Stimulated activated CD8-positive, alpha-beta memory T cell treated with anti-CD3 and anti-CD28 coated beads, Interleukin-4, amount 100 ng/mL, for 4 hours (primary cell): ENCODE results near the gene FAM216B.
"Not testable (repeated sequence)": the region's sequence is repeated elsewhere in the genome, so short reads cannot be mapped to it uniquely, and the experiment has no call there.

Experiments used
- DNase-seq, 2 donors: peaks; one replicate each; pipeline ENCODE4 v3.0.0-alpha.2; 2020; ENCODE audit warnings: low read depth in 2 of 2, low spot score in 1 of 2

Gene FAM216B

DNA sequence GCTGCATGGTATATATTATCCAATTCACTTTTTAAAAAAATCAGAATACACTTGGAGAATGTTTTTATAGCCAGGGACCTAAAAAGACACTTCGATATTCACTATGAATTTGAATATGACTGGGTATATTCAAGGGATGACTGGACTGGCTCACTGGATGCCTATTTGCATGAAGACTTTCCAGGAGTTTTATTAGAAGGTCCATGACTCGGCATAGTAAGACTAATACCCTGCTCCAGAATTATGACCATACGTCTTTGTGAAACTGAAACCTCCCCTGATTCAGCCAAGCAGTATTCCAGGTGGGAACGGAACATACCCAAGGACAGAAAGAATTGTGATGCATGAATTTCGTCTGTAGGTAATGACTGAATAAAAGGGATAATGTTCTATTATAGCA is 3.9 kb upstream of the FAM216B start:
- no peak for DNase-seq

GRCh38 chr13:42780044-42780443 is 1.3 kb upstream of the FAM216B start:
- no peak for DNase-seq

DNA sequence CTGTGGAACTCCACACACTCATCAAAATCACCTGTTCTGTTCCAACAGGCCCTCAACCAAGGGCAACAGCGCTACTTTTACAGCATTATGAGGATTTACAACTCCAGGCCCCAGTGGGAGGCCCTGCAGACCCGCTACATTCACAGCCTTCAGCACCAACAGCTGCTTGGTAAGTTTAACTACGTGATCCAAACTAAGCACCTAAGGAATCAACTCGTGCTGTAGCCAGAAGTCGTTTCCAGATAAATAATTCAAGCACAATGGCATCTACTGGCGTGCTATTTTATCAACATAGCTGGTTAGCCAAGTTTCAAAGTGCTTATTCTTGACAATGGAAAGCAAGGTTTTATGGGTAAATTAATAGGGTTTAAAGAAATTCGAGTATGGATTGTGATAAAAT is 5.3 kb downstream of the FAM216B start:
- no peak for DNase-seq

GRCh38 chr13:42788601-42789000 is 7.2 kb downstream of the FAM216B start:
- no peak for DNase-seq

DNA sequence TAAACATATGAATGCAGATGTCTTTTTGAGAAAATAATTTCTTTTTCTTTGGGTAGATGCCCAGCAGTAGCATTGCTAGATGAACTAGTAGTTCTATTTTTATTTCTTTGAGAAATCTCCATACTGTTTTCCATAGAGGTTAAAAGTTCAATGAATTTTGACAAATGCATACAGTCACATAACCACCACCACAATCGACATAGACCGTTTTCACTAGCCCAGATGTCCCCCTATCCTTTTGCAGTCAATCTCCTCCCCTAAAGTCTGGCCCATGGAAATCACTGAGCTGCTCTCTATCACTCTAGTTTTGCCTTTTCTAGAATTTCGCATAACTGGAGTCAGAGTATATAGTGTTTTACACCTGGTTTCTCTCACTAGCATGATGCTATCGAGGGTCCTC is 10.8 kb downstream of the FAM216B start:
- no peak for DNase-seq

DNA sequence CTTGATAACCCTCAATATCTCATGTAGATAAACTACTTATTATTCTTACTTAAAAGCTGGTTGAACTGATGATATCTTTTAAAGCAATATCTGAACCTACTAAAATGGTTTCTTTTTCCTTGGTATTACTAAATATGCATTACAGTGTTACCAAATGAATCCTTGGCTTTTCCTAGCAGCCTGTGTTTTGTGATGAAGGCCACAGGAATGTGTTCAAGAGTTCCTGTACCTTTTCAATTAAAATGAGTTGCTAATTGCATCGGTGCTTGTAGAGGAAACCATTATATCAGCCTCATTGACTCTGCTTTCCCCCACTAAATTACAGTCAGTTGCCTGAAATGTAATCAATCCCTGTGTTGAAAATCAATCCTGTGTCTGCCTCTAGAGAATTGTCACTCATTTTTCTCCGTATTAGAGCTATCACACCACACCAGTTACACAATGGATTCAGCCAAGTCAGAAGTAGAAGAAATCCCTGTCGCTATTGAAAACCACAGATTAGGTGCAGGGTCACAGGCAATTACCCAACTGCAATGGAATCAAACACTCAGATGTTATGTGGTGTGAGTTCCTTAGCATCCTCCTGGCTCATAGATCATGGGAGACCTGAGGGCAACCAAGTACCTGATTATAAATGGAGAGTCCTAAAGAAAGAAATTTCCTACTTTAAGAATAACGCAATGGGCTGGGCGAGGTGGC is 13.3 kb downstream of the FAM216B start:
- no peak for DNase-seq

- DNase-seq, result no peak
These were observed 14.3 kb downstream of the FAM216B start for GRCh38 chr13:42795666-42796065.

GRCh38 chr13:42796747-42797356 is 15.5 kb downstream of the FAM216B start:
- no peak for DNase-seq

- no peak for DNase-seq
These were observed 16.7 kb downstream of the FAM216B start for GRCh38 chr13:42798118-42798517.

GRCh38 chr13:42800109-42800643 is 18.8 kb downstream of the FAM216B start:
- DNase-seq, result no peak

GRCh38 chr13:42803563-42804204 is 22.3 kb downstream of the FAM216B start:
- DNase-seq, result no peak

- DNase-seq, result no peak
These were observed 23.0 kb downstream of the FAM216B start for GRCh38 chr13:42804244-42804874.

GRCh38 chr13:42807241-42807640 is 25.9 kb downstream of the FAM216B start:
- DNase-seq, result no peak

GRCh38 chr13:42807866-42808265 is 26.5 kb downstream of the FAM216B start:
- no peak for DNase-seq

GRCh38 chr13:42808341-42808940 is 27.1 kb downstream of the FAM216B start:
- DNase-seq, result no peak

- DNase-seq, result no peak
These were observed 30.9 kb downstream of the FAM216B start for GRCh38 chr13:42812316-42812715.

- DNase-seq, result no peak
These were observed 33.5 kb downstream of the FAM216B start for GRCh38 chr13:42814868-42815267.

DNA sequence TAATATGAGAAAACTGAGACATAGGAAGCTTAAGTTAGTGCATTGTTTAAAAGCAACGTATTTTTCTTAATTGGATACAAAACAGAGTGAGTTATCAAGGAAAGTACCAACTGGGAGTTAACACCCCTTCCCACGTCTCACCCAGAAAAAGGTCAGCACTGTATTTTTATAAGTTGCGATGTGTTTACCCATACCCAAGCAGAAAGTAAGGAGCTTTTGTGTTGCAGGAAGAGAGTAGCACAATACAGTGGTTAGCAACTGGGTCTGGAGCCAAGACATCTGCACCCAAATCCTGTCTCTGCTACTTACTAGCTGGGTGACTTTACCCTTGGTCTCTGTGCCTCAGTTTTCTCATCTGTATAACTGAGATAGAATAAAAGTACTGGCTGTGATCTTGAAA is 34.3 kb downstream of the FAM216B start:
- DNase-seq, result no peak

GRCh38 chr13:42816538-42816937 is 35.2 kb downstream of the FAM216B start:
- no peak for DNase-seq

- DNase-seq, result not testable (repeated sequence)
These were observed 38.3 kb downstream of the FAM216B start for GRCh38 chr13:42819687-42820086.

GRCh38 chr13:42820451-42820850 is 39.1 kb downstream of the FAM216B start:
- no peak for DNase-seq
